ENCODE results near the gene MROH9.
"Not testable (repeated sequence)": the region's sequence is repeated elsewhere in the genome, so short reads cannot be mapped to it uniquely, and the experiment has no call there.

DNA sequence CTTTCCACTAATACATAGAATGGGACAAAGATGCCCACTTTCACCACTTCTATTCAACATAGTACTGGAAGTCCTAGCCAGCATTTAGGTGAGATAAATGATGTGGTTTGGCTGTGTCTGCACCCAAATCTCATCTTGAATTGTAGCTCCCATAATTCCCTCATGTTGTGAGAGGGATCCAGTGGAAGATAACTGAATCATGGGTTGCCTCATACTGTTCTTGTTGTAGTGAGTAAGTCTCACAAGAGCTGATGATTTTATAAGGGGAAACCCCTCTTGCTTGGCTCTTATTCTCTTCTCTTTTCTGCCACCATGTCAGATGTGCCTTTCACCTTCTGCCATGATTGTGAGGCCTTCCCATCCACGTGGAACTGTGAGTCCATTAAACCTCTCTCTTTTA is 10.7 kb upstream of the MROH9 start:
- not testable (repeated sequence) for TF ChIP-seq POLR2A (IDR thresholded peaks at IDR 0.05; ENCODE audit: low read length); GATA1 (IDR thresholded peaks at IDR 0.05; ENCODE audit: low read depth, low read length)
